Measurements from ENCODE around the gene ASB3.

The ASB3 gene

GRCh38 chr2:53641290-53641689 is 145.5 kb downstream of the ASB3 start:
- DNase-seq: no peak

- DNase-seq: no peak
These were observed 146.3 kb downstream of the ASB3 start for GRCh38 chr2:53640466-53640865.

- DNase-seq: no peak
These were observed 150.2 kb downstream of the ASB3 start for GRCh38 chr2:53636596-53636995.

- DNase-seq: no peak
These were observed 150.6 kb downstream of the ASB3 start for GRCh38 chr2:53636109-53636508.

GRCh38 chr2:53635694-53636093 is 151.1 kb downstream of the ASB3 start:
- DNase-seq: no peak

GRCh38 chr2:53633441-53633840 is 153.3 kb downstream of the ASB3 start:
- no peak for DNase-seq

GRCh38 chr2:53632714-53633113 is 154.0 kb downstream of the ASB3 start:
- no peak for DNase-seq

- DNase-seq: no peak
These were observed 154.7 kb downstream of the ASB3 start for GRCh38 chr2:53632126-53632460.

- no peak for DNase-seq
These were observed 155.2 kb downstream of the ASB3 start for GRCh38 chr2:53631313-53632125.

- DNase-seq: no peak
These were observed 156.6 kb downstream of the ASB3 start for GRCh38 chr2:53630026-53630606.

GRCh38 chr2:53629501-53629900 is 157.3 kb downstream of the ASB3 start:
- no peak for DNase-seq

GRCh38 chr2:53629001-53629400 is 157.8 kb downstream of the ASB3 start:
- no peak for DNase-seq

GRCh38 chr2:53622141-53622540 is 164.6 kb downstream of the ASB3 start:
- no peak for DNase-seq

- no peak for DNase-seq
These were observed 165.8 kb downstream of the ASB3 start for GRCh38 chr2:53620981-53621380.
